Vagina (tissue), 2 donors: ENCODE measurements around the gene CKB.

Source experiments
- POLR2A ChIP-seq, 2 donors: fragments of 450-650 bp; IDR thresholded peaks; one replicate each; pipeline ENCODE4 v1.6.1; 2017; ENCODE audit warnings: antibody characterized with exemption in 2 of 2, mild to moderate bottlenecking in 2 of 2, moderate library complexity in 2 of 2
- POLR2AphosphoS5 ChIP-seq, 2 donors: sonication (generic); formaldehyde crosslinking; IDR thresholded peaks; one replicate each; pipeline ENCODE4 v1.9.0; 2017; ENCODE audit warnings: antibody characterized with exemption in 2 of 2, mild to moderate bottlenecking in 2 of 2, low read depth in 1 of 2; ENCODE audit not compliant: insufficient read depth in 1 of 2
- TF ChIP-seq, protein P1 (sequence below), 3 experiments: fragments of 450-650 bp in 2 of 3; fragments of 200-600 bp in 1 of 3; sonication (generic) in 1 of 3; IDR thresholded peaks; one replicate each; pipeline ENCODE4 v1.5.1; 2017 to 2019; ENCODE audit warnings: antibody characterized with exemption in 3 of 3, mild to moderate bottlenecking in 2 of 3, moderate library complexity in 2 of 3

DNA sequence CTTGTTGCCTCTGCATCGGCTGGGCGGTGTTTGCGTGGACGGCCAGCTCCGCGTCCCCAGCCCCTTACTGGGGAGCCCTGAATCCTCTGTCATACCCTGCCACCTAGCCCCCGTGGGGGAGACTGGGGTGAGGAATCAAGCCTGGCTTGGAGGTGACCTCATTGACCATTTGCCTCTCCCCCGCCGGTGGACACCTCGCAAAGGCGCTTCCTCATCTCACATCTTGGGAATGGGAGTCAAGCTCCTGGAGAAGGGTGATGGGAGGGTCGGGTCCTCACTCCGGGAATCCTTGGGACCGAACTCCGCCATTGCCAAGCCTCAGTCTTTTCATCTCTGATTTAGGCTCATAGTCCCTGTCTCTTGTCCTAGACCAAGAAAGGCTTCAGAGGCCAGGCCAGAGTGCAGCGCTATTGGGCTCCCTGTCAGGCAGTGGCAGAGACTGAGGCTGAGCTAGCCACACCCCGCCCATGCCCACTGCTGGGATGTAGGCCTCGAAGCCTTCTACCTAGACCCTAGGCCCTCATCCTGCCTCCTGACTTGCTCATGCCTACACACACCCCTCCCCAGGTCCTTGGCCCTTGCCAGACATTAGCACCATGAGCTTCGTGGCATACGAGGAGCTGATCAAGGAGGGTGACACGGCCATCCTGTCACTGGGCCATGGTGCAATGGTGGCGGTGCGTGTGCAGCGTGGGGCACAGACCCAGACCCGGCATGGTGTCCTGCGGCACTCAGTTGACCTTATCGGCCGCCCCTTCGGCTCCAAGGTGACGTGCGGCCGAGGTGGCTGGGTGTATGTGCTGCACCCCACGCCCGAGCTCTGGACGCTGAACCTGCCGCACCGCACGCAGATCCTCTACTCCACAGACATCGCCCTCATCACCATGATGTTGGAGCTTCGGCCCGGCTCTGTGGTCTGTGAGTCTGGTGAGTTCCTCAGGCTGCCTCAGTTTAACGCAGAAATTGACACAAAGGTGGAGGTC is 7.0 kb upstream of the CKB start:
- TF ChIP-seq, protein P1, sequence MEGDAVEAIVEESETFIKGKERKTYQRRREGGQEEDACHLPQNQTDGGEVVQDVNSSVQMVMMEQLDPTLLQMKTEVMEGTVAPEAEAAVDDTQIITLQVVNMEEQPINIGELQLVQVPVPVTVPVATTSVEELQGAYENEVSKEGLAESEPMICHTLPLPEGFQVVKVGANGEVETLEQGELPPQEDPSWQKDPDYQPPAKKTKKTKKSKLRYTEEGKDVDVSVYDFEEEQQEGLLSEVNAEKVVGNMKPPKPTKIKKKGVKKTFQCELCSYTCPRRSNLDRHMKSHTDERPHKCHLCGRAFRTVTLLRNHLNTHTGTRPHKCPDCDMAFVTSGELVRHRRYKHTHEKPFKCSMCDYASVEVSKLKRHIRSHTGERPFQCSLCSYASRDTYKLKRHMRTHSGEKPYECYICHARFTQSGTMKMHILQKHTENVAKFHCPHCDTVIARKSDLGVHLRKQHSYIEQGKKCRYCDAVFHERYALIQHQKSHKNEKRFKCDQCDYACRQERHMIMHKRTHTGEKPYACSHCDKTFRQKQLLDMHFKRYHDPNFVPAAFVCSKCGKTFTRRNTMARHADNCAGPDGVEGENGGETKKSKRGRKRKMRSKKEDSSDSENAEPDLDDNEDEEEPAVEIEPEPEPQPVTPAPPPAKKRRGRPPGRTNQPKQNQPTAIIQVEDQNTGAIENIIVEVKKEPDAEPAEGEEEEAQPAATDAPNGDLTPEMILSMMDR (IDR thresholded peaks at IDR 0.05), result no peak
- no peak for TF ChIP-seq POLR2A (IDR thresholded peaks at IDR 0.05)
- TF ChIP-seq POLR2AphosphoS5 (IDR thresholded peaks at IDR 0.05; ENCODE audit: insufficient read depth in 1 of 2, low read depth in 1 of 2), result no peak
